Measurements from ENCODE around the gene SIM2. TPM values are rescaled to one million over a fixed set of nuclear protein-coding genes. Genes with fewer than 3 reads are reported as not detected.

SIM2 gene
- total and polyA plus RNA-seq, 2 of the 13 experiments (the other 11 are each of a cell fraction or from before 2014, with no cell fraction given): 0.36 to 0.53 TPM

GRCh38 chr21:36717976-36718375 lies 19.1 kb downstream of the SIM2 start (continued):
- TF ChIP-seq ZBTB34 (CRISPR knock-in tag; IDR thresholded peaks at IDR 0.05) (no peak), SP5 (CRISPR knock-in tag; IDR thresholded peaks at IDR 0.05; ENCODE audit: borderline replicate concordance, low read depth) (no peak), IKZF1 (IDR thresholded peaks at IDR 0.05) (no peak), ATF7-NPFF (CRISPR knock-in tag; IDR thresholded peaks at IDR 0.05; ENCODE audit: low read depth) (no peak), ZNF777 (CRISPR knock-in tag; IDR thresholded peaks at IDR 0.05) (no peak), GATA4 (IDR thresholded peaks at IDR 0.05; ENCODE audit: borderline replicate concordance, low read depth) (no peak), ZNF503 (CRISPR knock-in tag; IDR thresholded peaks at IDR 0.05) (no peak), ARNTL (CRISPR knock-in tag; IDR thresholded peaks at IDR 0.05) (no peak), ZNF138 (CRISPR knock-in tag; IDR thresholded peaks at IDR 0.05; ENCODE audit: low read depth) (no peak), ZNF740 (CRISPR knock-in tag; IDR thresholded peaks at IDR 0.05) (no peak), ONECUT2 (CRISPR knock-in tag; IDR thresholded peaks at IDR 0.05) (no peak), SETDB1 (CRISPR knock-in tag; IDR thresholded peaks at IDR 0.05; ENCODE audit: borderline replicate concordance) (no peak), ZNF44 (CRISPR knock-in tag; IDR thresholded peaks at IDR 0.05) (no peak)

All from HepG2 (cell line).